ENCODE results near the gene RPRML. TPM values are rescaled to one million over a fixed set of nuclear protein-coding genes. Genes with fewer than 3 reads are reported as not detected.

Gene RPRML
- total RNA-seq, 1 experiment from 2014 or later, result 4.7 TPM

DNA sequence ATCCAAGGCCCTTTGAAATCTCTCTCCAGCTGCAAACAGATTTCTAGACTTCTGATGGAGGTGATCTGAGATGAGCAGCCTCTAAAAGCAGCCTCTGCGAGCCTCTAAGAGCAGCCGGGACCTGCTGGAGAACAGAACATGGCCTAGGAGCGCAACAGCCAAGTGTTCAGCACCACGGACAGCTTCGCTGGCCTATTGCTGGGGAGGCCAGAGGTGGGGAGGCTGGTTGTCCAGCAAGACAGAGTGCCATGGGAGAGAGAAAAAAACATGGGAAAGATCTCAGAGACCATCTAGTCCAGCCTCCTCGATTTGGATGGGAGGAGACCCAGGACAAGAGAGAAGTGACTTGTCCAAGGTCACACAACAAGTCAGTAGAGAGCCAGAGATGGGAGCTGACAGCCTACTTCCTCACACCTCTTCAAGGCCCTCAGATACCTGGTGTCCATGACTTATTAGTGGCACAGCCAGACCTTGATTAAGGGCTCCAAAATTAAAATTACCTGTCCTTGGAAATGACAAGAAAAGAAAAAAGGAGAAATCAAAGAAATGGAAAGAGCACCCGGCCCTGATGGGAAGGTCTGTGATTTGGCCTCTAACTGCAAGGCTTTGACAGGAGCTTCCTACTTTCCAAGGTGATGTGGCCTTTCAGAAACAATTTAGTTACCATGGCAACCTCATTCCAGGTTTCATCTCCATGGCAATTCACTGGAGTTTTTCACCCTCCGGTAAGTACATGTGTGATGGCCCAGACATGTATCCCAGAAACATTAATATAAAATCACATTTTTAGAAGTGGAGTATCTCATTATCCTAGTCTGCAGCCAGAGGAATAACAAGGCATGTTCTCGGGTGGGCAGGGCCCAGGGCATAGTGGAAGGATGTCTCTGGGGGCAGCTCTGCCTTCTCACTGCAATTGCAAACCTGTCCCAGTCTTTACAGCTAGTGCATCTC, 14.5 kb downstream of the RPRML start (continued):
- TF ChIP-seq JUN (CRISPR knock-in tag; IDR thresholded peaks at IDR 0.05), result peak; percentile 77
- 0 out of 2 replicates have a peak, but pooled peaks have one; percentile 35 for TF ChIP-seq TCF7 (CRISPR knock-in tag; IDR thresholded peaks at IDR 0.05; ENCODE audit: low read depth)
- 0 out of 2 replicates have a peak, but pooled peaks have one; percentile 51 for TF ChIP-seq MYBL2 (CRISPR knock-in tag; IDR thresholded peaks at IDR 0.05)
- no peak for TF ChIP-seq SP1 (CRISPR knock-in tag; conservative IDR thresholded peaks at IDR 0.05)
- TF ChIP-seq GRHL2 (CRISPR knock-in tag; IDR thresholded peaks at IDR 0.05; ENCODE audit: insufficient replicate concordance, severe bottlenecking), result no peak
- TF ChIP-seq TP53 (CRISPR knock-in tag; IDR thresholded peaks at IDR 0.05), result 0 out of 2 replicates have a peak, but pooled peaks have one; percentile 43
- TF ChIP-seq ZNF138 (CRISPR knock-in tag; conservative IDR thresholded peaks at IDR 0.05), result no peak
- TF ChIP-seq, protein P1, sequence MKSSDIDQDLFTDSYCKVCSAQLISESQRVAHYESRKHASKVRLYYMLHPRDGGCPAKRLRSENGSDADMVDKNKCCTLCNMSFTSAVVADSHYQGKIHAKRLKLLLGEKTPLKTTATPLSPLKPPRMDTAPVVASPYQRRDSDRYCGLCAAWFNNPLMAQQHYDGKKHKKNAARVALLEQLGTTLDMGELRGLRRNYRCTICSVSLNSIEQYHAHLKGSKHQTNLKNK (CRISPR knock-in tag; IDR thresholded peaks at IDR 0.05), result no peak
- no peak for TF ChIP-seq GTF2I (CRISPR knock-in tag; conservative IDR thresholded peaks at IDR 0.05)
- TF ChIP-seq OVOL2 (CRISPR knock-in tag; IDR thresholded peaks at IDR 0.05; ENCODE audit: borderline replicate concordance), result no peak
- peak; percentile 64; the same call in 1 of the 2 replicates for TF ChIP-seq TEAD4 (CRISPR knock-in tag; IDR thresholded peaks at IDR 0.05)
- no peak for TF ChIP-seq NFYB (CRISPR knock-in tag; conservative IDR thresholded peaks at IDR 0.05; ENCODE audit: low read depth)
- no peak for TF ChIP-seq EMX1 (CRISPR knock-in tag; IDR thresholded peaks at IDR 0.05)
- no peak for TF ChIP-seq CREB1 (CRISPR knock-in tag; IDR thresholded peaks at IDR 0.05)
- TF ChIP-seq ZBTB21 (CRISPR knock-in tag; IDR thresholded peaks at IDR 0.05; ENCODE audit: borderline replicate concordance), result no peak

- Mint-ChIP-seq H3K9me3 (peaks cover 18% of the 10 kb centered on the region), H3K4me1 (no peaks in the 10 kb centered on the region), H3K27me3 (ENCODE audit: low read depth) (peaks cover 16% of the 10 kb centered on the region), H3K36me3 (peaks cover 9% of the 10 kb centered on the region), H3K4me3 (no peak overlapping the region), H3K27ac (no peak overlapping the region)
- TF ChIP-seq FOXJ3 (CRISPR knock-in tag; IDR thresholded peaks at IDR 0.05; ENCODE audit: borderline replicate concordance), result no peak
- no peak for TF ChIP-seq ZNF138 (CRISPR knock-in tag; conservative IDR thresholded peaks at IDR 0.05)
- TF ChIP-seq ZNF416 (CRISPR knock-in tag; IDR thresholded peaks at IDR 0.05), result no peak
- TF ChIP-seq HMGA2 (CRISPR knock-in tag; IDR thresholded peaks at IDR 0.05), result no peak
- TF ChIP-seq, protein P2, sequence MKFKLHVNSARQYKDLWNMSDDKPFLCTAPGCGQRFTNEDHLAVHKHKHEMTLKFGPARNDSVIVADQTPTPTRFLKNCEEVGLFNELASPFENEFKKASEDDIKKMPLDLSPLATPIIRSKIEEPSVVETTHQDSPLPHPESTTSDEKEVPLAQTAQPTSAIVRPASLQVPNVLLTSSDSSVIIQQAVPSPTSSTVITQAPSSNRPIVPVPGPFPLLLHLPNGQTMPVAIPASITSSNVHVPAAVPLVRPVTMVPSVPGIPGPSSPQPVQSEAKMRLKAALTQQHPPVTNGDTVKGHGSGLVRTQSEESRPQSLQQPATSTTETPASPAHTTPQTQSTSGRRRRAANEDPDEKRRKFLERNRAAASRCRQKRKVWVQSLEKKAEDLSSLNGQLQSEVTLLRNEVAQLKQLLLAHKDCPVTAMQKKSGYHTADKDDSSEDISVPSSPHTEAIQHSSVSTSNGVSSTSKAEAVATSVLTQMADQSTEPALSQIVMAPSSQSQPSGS (CRISPR knock-in tag; IDR thresholded peaks at IDR 0.05; ENCODE audit: borderline replicate concordance, low read depth), result no peak
- TF ChIP-seq, protein P3, sequence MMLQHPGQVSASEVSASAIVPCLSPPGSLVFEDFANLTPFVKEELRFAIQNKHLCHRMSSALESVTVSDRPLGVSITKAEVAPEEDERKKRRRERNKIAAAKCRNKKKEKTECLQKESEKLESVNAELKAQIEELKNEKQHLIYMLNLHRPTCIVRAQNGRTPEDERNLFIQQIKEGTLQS (CRISPR knock-in tag; conservative IDR thresholded peaks at IDR 0.05), result no peak
- TF ChIP-seq, protein P4, sequence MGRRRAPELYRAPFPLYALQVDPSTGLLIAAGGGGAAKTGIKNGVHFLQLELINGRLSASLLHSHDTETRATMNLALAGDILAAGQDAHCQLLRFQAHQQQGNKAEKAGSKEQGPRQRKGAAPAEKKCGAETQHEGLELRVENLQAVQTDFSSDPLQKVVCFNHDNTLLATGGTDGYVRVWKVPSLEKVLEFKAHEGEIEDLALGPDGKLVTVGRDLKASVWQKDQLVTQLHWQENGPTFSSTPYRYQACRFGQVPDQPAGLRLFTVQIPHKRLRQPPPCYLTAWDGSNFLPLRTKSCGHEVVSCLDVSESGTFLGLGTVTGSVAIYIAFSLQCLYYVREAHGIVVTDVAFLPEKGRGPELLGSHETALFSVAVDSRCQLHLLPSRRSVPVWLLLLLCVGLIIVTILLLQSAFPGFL (CRISPR knock-in tag; IDR thresholded peaks at IDR 0.05; ENCODE audit: borderline replicate concordance), result no peak
- no peak for TF ChIP-seq ZNF121 (CRISPR knock-in tag; IDR thresholded peaks at IDR 0.05)
- no peak for TF ChIP-seq E2F5 (CRISPR knock-in tag; IDR thresholded peaks at IDR 0.05)
- TF ChIP-seq NFYB (CRISPR knock-in tag; conservative IDR thresholded peaks at IDR 0.05; ENCODE audit: low read depth), result no peak
- TF ChIP-seq PRDM15 (CRISPR knock-in tag; IDR thresholded peaks at IDR 0.05), result no peak
- no peak for TF ChIP-seq JUN (CRISPR knock-in tag; IDR thresholded peaks at IDR 0.05)
- no peak for TF ChIP-seq GRHL2 (CRISPR knock-in tag; IDR thresholded peaks at IDR 0.05; ENCODE audit: insufficient replicate concordance, severe bottlenecking)
- TF ChIP-seq TEAD1 (CRISPR knock-in tag; IDR thresholded peaks at IDR 0.05), result no peak
- no peak for TF ChIP-seq CREM (CRISPR knock-in tag; IDR thresholded peaks at IDR 0.05)
- no peak for TF ChIP-seq OVOL2 (CRISPR knock-in tag; IDR thresholded peaks at IDR 0.05; ENCODE audit: borderline replicate concordance)
- no peak for TF ChIP-seq ZNF423 (CRISPR knock-in tag; IDR thresholded peaks at IDR 0.05)
- CTCF ChIA-PET, result interaction anchor here (1.2 to 2.2 kb wide), 2 partner anchors 13 to 18 kb away, joined by 3 to 8 read pairs; no protein-coding TSS in a partner anchor
- POLR2A ChIA-PET, result no interaction called here
- ATAC-seq (no peak), DNase-seq (ENCODE audit: low spot score) (no peak)
These were observed 15.5 kb downstream of the RPRML start for GRCh38 chr17:46963571-46963970.

Measured in WTC11 (cell line).